Right cardiac atrium (tissue), 5 donors: Measurements from ENCODE around the gene PRDM16. TPM values are rescaled to one million over a fixed set of nuclear protein-coding genes. Genes with fewer than 3 reads are reported as not detected.

Experiments used
- ATAC-seq, 2 donors: fragments of 200-7000 bp; cut with Tn5 transposase; one replicate each; pipeline versions ENCODE4 v1.8.0 to v1.9.1; 2020; ENCODE audit warnings: moderate library complexity in 2 of 2, mild to moderate bottlenecking in 1 of 2
- DNase-seq, 3 donors: peaks; one replicate each; pipeline ENCODE4 v3.0.0-alpha.2; 2020
- H3K27ac ChIP-seq: one replicate; pipeline ENCODE4 v1.5.1; 2013; ENCODE audit warnings: mild to moderate bottlenecking, low read length, control low read depth, moderate library complexity
- H3K27me3 ChIP-seq: one replicate; pipeline ENCODE4 v1.6.1; 2013; ENCODE audit not compliant: control insufficient read depth, insufficient read depth
- H3K4me1 ChIP-seq: one replicate; pipeline ENCODE4 v1.6.1; 2013; ENCODE audit warnings: low read length; ENCODE audit not compliant: control insufficient read depth, insufficient read depth
- H3K4me3 ChIP-seq: one replicate; pipeline ENCODE4 v1.5.1; 2013; ENCODE audit warnings: low read length, control low read depth
- H3K9me3 ChIP-seq: one replicate; pipeline ENCODE4 v1.6.1; 2013; ENCODE audit warnings: low read length; ENCODE audit not compliant: control insufficient read depth
- WGBS: extraction: QIAGEN DNeasy Blood & Tissue Kit; methylation state at CpG from one replicate; pipeline ENCODE4 v1.1.7; 2013; 5-methylcytosine and 5-hydroxymethylcytosine counted together
- intact Hi-C, 4 donors: fragments of 100-400 bp; cut with DNase I; formaldehyde crosslinking; loops; one replicate each; pipeline versions ENCODE4 v1.11.0 to v1.14.0; 2022 to 2023
- polyA plus RNA-seq: library from polyadenylated mRNA; stranded (reverse); fragments of 200-250 nt; gene quantifications from one replicate; pipeline ENCODE4 v1.2.3, GENCODE V29; 2013
- total RNA-seq, 4 donors: library from RNA; stranded (reverse); fragmentation: NEBNext Ultra II Directional; extraction: Animal tissue kit (Norgen Biotek cat#: 25700); gene quantifications; one replicate each; pipeline ENCODE4 v1.2.1, GENCODE V29; 2021
- donor health status: healthy with polysubstance abuse.
- donor health status: DM: no; HTN: yes; CAD: no.
- donor health status: DM: no; HTN: no; CAD: no.
- donor health status: DM: no; HTN: yes; CAD: no; lungs with severe emphysema.
- donor health status: DM: yes; HTN: yes; CAD: no.

PRDM16 gene
- total and polyA plus RNA-seq, 5 donors = 1.1 to 2.9 (median 1.9) TPM

GRCh38 chr1:3113741-3114056, 44.7 kb downstream of the PRDM16 start:
- H3K27me3 ChIP-seq = no peaks in the 10 kb centered on the region
- H3K9me3 ChIP-seq = no peaks in the 10 kb centered on the region
- intact Hi-C loops = no loop called here
- 51% methylated on average over 6 of the region's 6 CpGs for WGBS
- H3K4me1 ChIP-seq = no peaks in the 10 kb centered on the region
- no peak for ATAC-seq
- H3K4me3 ChIP-seq = no peak overlapping the region
- no peak for DNase-seq
- no peak overlapping the region for H3K27ac ChIP-seq

GRCh38 chr1:3114131-3114744, 45.2 kb downstream of the PRDM16 start:
- intact Hi-C loops = no loop called here
- H3K4me1 ChIP-seq = no peaks in the 10 kb centered on the region

GRCh38 chr1:3114846-3115245, 45.8 kb downstream of the PRDM16 start:
- 82% methylated on average over 8 of the region's 8 CpGs for WGBS
- Histone ChIP-seq H3K27me3 (no peaks in the 10 kb centered on the region), H3K9me3 (no peaks in the 10 kb centered on the region), H3K4me3 (no peak overlapping the region), H3K27ac (no peak overlapping the region), H3K4me1 (no peaks in the 10 kb centered on the region)
- intact Hi-C loops = no loop called here
- DNase-seq (no peak), ATAC-seq (no peak)

More at GRCh38 chr1:3114131-3114744, 45.2 kb downstream of the PRDM16 start:
- Histone ChIP-seq H3K27ac (no peak overlapping the region), H3K4me3 (no peak overlapping the region), H3K27me3 (no peaks in the 10 kb centered on the region), H3K9me3 (no peaks in the 10 kb centered on the region)
- WGBS = 95% methylated on average over 49 of the region's 49 CpGs
- ATAC-seq (no peak), DNase-seq (no peak)

- intact Hi-C loops = no loop called here
- 87% methylated on average over 38 of the region's 38 CpGs for WGBS
- Histone ChIP-seq H3K9me3 (no peaks in the 10 kb centered on the region), H3K27ac (no peak overlapping the region), H3K4me3 (no peak overlapping the region), H3K4me1 (no peaks in the 10 kb centered on the region), H3K27me3 (no peaks in the 10 kb centered on the region)
- ATAC-seq = no peak
- DNase-seq = no peak
Measured at GRCh38 chr1:3115275-3116149, 46.5 kb downstream of the PRDM16 start.

- intact Hi-C loops = no loop called here
- H3K27me3 ChIP-seq = no peaks in the 10 kb centered on the region
- ATAC-seq (no peak), DNase-seq (no peak)
- no peaks in the 10 kb centered on the region for H3K9me3 ChIP-seq
- no peak overlapping the region for H3K4me3 ChIP-seq
- 91% methylated on average over 18 of the region's 18 CpGs for WGBS
- no peak overlapping the region for H3K27ac ChIP-seq
- H3K4me1 ChIP-seq = no peaks in the 10 kb centered on the region
Measured at GRCh38 chr1:3116150-3116510, 47.1 kb downstream of the PRDM16 start.

GRCh38 chr1:3116560-3116959, 47.6 kb downstream of the PRDM16 start:
- no peak for DNase-seq
- Histone ChIP-seq H3K27me3 (no peaks in the 10 kb centered on the region), H3K9me3 (no peaks in the 10 kb centered on the region), H3K27ac (no peak overlapping the region), H3K4me3 (no peak overlapping the region), H3K4me1 (no peaks in the 10 kb centered on the region)
- 72% methylated on average over 13 of the region's 13 CpGs for WGBS
- no peak for ATAC-seq
- intact Hi-C loops = no loop called here

- no peaks in the 10 kb centered on the region for H3K27me3 ChIP-seq
- ATAC-seq (no peak), DNase-seq (no peak)
- H3K27ac ChIP-seq = no peak overlapping the region
- no peak overlapping the region for H3K4me3 ChIP-seq
- H3K9me3 ChIP-seq = no peaks in the 10 kb centered on the region
- intact Hi-C loops = no loop called here
- 94% methylated on average over 16 of the region's 16 CpGs for WGBS
- H3K4me1 ChIP-seq = no peaks in the 10 kb centered on the region
Measured at GRCh38 chr1:3117879-3118278, 48.9 kb downstream of the PRDM16 start.

- Histone ChIP-seq H3K27ac (no peak overlapping the region), H3K27me3 (no peaks in the 10 kb centered on the region), H3K4me3 (no peak overlapping the region), H3K4me1 (no peaks in the 10 kb centered on the region), H3K9me3 (no peaks in the 10 kb centered on the region)
- intact Hi-C loops = no loop called here
- DNase-seq (no peak), ATAC-seq (no peak)
- 79% methylated on average over 14 of the region's 14 CpGs for WGBS
Measured at GRCh38 chr1:3119061-3119460, 50.1 kb downstream of the PRDM16 start.

- no peak overlapping the region for H3K27ac ChIP-seq
- no peaks in the 10 kb centered on the region for H3K4me1 ChIP-seq
- ATAC-seq = no peak
- no peaks in the 10 kb centered on the region for H3K9me3 ChIP-seq
- no peak overlapping the region for H3K4me3 ChIP-seq
- WGBS = 69% methylated on average over 10 of the region's 10 CpGs
- no peaks in the 10 kb centered on the region for H3K27me3 ChIP-seq
- intact Hi-C loops = no loop called here
- DNase-seq = no peak
Measured at GRCh38 chr1:3119725-3120124, 50.7 kb downstream of the PRDM16 start.

- ATAC-seq (no peak), DNase-seq (no peak)
- intact Hi-C loops = no loop called here
- H3K9me3 ChIP-seq = no peaks in the 10 kb centered on the region
- H3K27me3 ChIP-seq = no peaks in the 10 kb centered on the region
- H3K4me1 ChIP-seq = no peaks in the 10 kb centered on the region
- no peak overlapping the region for H3K4me3 ChIP-seq
- H3K27ac ChIP-seq = no peak overlapping the region
- WGBS = 42% methylated on average over 17 of the region's 17 CpGs
Measured at GRCh38 chr1:3120140-3120539, 51.1 kb downstream of the PRDM16 start.

- Histone ChIP-seq H3K9me3 (no peaks in the 10 kb centered on the region), H3K4me1 (no peaks in the 10 kb centered on the region), H3K27me3 (no peaks in the 10 kb centered on the region), H3K4me3 (no peak overlapping the region), H3K27ac (no peak overlapping the region)
- intact Hi-C loops = no loop called here
- DNase-seq (no peak), ATAC-seq (no peak)
- 86% methylated on average over 14 of the region's 14 CpGs for WGBS
Measured at GRCh38 chr1:3120994-3121393, 52.0 kb downstream of the PRDM16 start.
